BJ (cell line): Measurements from ENCODE around the gene SH3PXD2B. TPM values are rescaled to one million over a fixed set of nuclear protein-coding genes. Genes with fewer than 3 reads are reported as not detected.

Source experiments
- CTCF ChIA-PET: fragments of 350-600 bp; formaldehyde crosslinking; extraction: SDS; loops from one replicate; lab custom pipeline; 2021; ENCODE audit warnings: antibody characterized with exemption, inconsistent platforms; lab: Yijun Ruan, JAX
- POLR2A ChIA-PET: fragments of 300-600 bp; sonication (Branson Sonifier 250); formaldehyde crosslinking; extraction: SDS; loops from one replicate; lab custom pipeline; 2021; ENCODE audit warnings: antibody characterized with exemption; lab: Charles Lee
- DNase-seq: peaks from one replicate; pipeline ENCODE4 v3.0.0-alpha.2; 2011; ENCODE audit warnings: low read depth
- H3K27me3 ChIP-seq: 2 replicates; pipeline ENCODE4 v1.6.0; 2011; ENCODE audit warnings: low read length; ENCODE audit not compliant: control insufficient read depth, insufficient read depth
- H3K36me3 ChIP-seq: 2 replicates; pipeline ENCODE4 v1.5.1; 2011; ENCODE audit warnings: low read length; ENCODE audit not compliant: control insufficient read depth, insufficient read depth
- H3K4me3 ChIP-seq: 2 replicates; pipeline ENCODE4 v1.5.1; 2011; ENCODE audit warnings: low read depth, mild to moderate bottlenecking, control low read depth, low read length
- polyA plus RNA-seq: library from polyadenylated mRNA; depleted of rRNA; stranded (reverse); fragments of >200 nt; gene quantifications from 2 replicates; pipeline ENCODE4 v1.2.3, GENCODE V29; 2011
- TF ChIP-seq, protein P1 (sequence below): IDR thresholded peaks from 2 replicates; pipeline ENCODE4 v1.5.1; 2011; ENCODE audit warnings: low read depth, mild to moderate bottlenecking, control low read depth, inconsistent platforms, low read length, moderate library complexity; ENCODE audit not compliant: insufficient read depth

The SH3PXD2B gene
- polyA plus RNA-seq, 1 experiment, result 15.5 TPM

- ChIA-PET CTCF (interaction anchor here (4.4 kb wide), 1 partner anchor 16 kb away, joined by 22 read pairs; no protein-coding TSS in a partner anchor), POLR2A (no interaction called here)
- H3K27me3 ChIP-seq, result no peaks in the 10 kb centered on the region
- no peak for DNase-seq
- TF ChIP-seq, protein P1, sequence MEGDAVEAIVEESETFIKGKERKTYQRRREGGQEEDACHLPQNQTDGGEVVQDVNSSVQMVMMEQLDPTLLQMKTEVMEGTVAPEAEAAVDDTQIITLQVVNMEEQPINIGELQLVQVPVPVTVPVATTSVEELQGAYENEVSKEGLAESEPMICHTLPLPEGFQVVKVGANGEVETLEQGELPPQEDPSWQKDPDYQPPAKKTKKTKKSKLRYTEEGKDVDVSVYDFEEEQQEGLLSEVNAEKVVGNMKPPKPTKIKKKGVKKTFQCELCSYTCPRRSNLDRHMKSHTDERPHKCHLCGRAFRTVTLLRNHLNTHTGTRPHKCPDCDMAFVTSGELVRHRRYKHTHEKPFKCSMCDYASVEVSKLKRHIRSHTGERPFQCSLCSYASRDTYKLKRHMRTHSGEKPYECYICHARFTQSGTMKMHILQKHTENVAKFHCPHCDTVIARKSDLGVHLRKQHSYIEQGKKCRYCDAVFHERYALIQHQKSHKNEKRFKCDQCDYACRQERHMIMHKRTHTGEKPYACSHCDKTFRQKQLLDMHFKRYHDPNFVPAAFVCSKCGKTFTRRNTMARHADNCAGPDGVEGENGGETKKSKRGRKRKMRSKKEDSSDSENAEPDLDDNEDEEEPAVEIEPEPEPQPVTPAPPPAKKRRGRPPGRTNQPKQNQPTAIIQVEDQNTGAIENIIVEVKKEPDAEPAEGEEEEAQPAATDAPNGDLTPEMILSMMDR, result no peak
- peaks cover 5% of the 10 kb centered on the region; the same call in 1 of the 2 replicates for H3K36me3 ChIP-seq
- H3K4me3 ChIP-seq, result no peak overlapping the region
Observed at GRCh38 chr5:172435362-172436077, 18.8 kb downstream of the SH3PXD2B start.

DNA sequence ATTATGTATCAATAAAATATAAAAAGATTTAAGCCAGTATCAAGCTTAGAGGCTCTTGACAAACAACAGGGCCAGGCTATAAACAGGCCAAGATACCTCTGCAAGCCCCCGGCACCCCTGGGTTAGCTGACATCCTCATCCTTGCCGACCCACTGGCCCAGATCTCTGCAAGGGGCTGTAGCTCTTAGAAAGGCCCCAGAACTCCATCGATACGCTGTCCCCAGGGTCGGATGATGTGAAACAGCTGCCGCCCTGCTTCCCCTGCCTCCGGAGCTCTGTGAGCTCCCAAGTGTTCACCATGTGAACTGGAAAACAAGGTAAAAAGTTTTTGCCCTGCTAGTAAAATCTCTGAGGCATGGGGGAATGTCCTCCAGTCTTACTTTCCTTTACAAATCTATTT, 20.1 kb downstream of the SH3PXD2B start:
- POLR2A ChIA-PET, result interaction anchor here (0.6 kb wide), 1 partner anchor 22 kb away, joined by 7 read pairs; no protein-coding TSS in a partner anchor
- DNase-seq, result no peak
- TF ChIP-seq, protein P1, result no peak
- Histone ChIP-seq H3K4me3 (no peak overlapping the region), H3K27me3 (no peaks in the 10 kb centered on the region), H3K36me3 (0 out of 2 replicates have a peak, but pooled peaks cover 5% of the 10 kb centered on the region)
- CTCF ChIA-PET, result interaction anchor here (0.6 to 4.4 kb wide), 2 partner anchors 18 to 1015 kb away, joined by 4 to 22 read pairs; no protein-coding TSS in a partner anchor

- DNase-seq, result no peak
- H3K36me3 ChIP-seq, result 0 out of 2 replicates have a peak, but pooled peaks cover 5% of the 10 kb centered on the region
- no peaks in the 10 kb centered on the region for H3K27me3 ChIP-seq
- TF ChIP-seq, protein P1, result no peak
- CTCF ChIA-PET, result no interaction called here
- no peak overlapping the region for H3K4me3 ChIP-seq
- POLR2A ChIA-PET, result no interaction called here
Observed at GRCh38 chr5:172433513-172433912, 20.8 kb downstream of the SH3PXD2B start.

DNA sequence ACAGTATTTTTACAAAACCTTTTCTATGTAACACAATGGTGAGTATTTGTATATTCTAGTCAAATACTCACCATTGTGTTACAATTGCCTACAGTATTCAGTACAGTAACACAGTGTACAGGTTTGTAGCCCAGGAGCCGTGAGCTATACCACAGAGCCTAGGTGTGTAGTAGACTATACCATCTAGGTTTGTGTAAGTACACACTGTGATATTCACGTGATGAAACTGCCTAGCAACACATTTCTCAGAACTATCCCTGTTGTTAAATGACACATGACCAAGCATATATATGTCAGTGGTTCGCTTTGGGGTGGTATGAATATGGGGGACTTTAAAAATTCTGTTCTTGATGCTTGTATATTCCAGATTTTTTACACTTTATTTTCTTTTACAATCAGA, 21.3 kb downstream of the SH3PXD2B start:
- no peak overlapping the region for H3K4me3 ChIP-seq
- DNase-seq, result no peak
- H3K27me3 ChIP-seq, result no peaks in the 10 kb centered on the region
- TF ChIP-seq, protein P1, result no peak
- 0 out of 2 replicates have a peak, but pooled peaks cover 5% of the 10 kb centered on the region for H3K36me3 ChIP-seq
- CTCF ChIA-PET, result no interaction called here
- POLR2A ChIA-PET, result no interaction called here

DNA sequence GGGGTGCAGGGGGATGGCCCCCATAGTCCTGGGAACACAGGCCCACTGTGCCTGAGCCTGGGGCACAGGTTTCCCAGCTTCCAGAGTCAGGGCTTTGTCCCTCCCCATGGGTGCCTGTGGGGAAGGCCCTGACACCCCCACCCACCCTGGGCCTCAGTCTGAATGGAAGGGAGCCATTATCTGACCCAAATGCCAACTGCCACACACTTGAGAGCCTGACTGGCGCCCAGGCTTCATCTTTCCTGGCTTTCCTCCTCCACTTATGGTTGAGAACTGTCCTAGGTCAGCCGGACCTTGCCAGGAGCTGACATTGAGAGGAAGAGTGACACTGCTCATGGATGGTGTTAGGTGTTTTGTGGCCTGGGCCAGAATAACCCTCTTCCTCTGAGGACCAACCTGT, 24.0 kb downstream of the SH3PXD2B start:
- ChIA-PET CTCF (interaction anchor here (1.4 kb wide), 2 partner anchors 14 to 17 kb away, joined by 4 to 6 read pairs; no protein-coding TSS in a partner anchor), POLR2A (no interaction called here)
- no peak for DNase-seq
- no peaks in the 10 kb centered on the region for H3K27me3 ChIP-seq
- H3K36me3 ChIP-seq, result 0 out of 2 replicates have a peak, but pooled peaks cover 2% of the 10 kb centered on the region
- H3K4me3 ChIP-seq, result no peak overlapping the region
- TF ChIP-seq, protein P1, result no peak
